Measurements from ENCODE around the gene EPM2AIP1.

DNA sequence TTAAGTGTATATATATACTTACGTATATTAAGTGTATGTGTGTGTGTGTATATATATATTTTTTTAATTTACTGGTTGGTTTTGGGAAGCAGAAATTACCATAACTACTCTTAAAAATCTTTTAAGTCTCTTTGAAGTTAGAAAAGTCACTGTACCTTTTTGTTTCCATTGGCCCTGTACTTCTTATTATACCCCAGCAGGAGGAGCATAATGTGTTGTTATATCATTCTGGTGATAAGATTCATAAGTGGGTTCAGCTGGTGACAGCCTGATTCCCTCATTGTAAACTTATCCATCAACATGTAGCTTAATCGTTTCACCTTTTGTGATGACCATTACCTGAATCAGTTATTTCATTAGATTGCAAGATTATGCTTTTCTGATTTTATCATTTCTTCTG, 31.2 kb upstream of the EPM2AIP1 start:
- TF ChIP-seq CTCF (conservative IDR thresholded peaks at IDR 0.05; ENCODE audit: low read depth, low read length) = peak; percentile 55
- TF ChIP-seq EZH2 (IDR thresholded peaks at IDR 0.05; ENCODE audit: low read length, unreplicated experiment) = no peak
